ENCODE results near the gene FEM1C.

The FEM1C gene

GRCh38 chr5:115522832-115523403 lies 21.7 kb downstream of the FEM1C start:
- no peak for DNase-seq (ENCODE audit: low read depth in 2 of 2, low spot score in 1 of 2)

DNA sequence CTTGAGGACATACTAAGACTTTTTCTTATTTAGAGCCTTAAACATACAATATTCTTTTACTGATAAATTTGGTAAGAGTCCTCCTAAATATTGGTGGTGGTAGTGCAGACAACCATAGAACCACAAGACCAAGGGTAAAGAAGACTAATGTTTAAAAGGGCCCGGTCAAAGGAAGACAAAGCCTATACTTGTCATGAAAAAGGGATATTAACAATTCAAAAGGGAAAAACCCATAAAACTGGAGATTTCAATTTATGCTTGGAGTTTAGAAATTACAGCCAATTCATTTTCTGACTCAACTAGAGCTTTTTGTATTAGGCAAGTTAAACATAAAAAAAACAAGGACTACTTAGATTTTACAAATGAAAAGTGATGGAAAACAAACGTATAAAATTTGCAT lies 24.4 kb downstream of the FEM1C start:
- DNase-seq (ENCODE audit: low read depth in 2 of 2, low spot score in 1 of 2) = no peak

GRCh38 chr5:115516372-115516771 lies 28.2 kb downstream of the FEM1C start:
- no peak for DNase-seq (ENCODE audit: low read depth in 2 of 2, low spot score in 1 of 2)

GRCh38 chr5:115514220-115514619 lies 30.4 kb downstream of the FEM1C start:
- DNase-seq (ENCODE audit: low read depth in 2 of 2, low spot score in 1 of 2) = no peak

DNA sequence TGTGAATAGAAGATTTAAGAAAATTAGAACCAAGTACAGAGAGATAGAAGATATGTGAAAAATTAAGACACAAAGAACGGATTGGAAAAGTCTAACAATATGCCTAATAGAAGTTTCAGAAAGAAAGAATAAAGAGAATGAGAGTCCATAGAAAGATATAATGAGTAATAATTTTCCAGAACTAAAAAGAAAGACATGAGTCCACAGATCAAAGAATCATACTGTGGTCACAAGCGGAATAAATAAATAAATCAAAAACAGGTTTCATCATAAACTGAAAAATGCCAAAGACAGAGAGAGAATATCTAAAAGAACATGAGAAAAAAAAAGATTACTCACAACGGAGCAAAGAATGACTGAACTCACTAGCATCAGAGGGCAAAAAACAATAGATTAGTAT lies 32.9 kb downstream of the FEM1C start:
- no peak for DNase-seq (ENCODE audit: low read depth in 2 of 2, low spot score in 1 of 2)

- no peak for DNase-seq (ENCODE audit: low read depth in 2 of 2, low spot score in 1 of 2)
Observed at GRCh38 chr5:115510145-115510645, 34.4 kb downstream of the FEM1C start.

- DNase-seq (ENCODE audit: low read depth in 2 of 2, low spot score in 1 of 2) = no peak
Observed at GRCh38 chr5:115509547-115509946, 35.0 kb downstream of the FEM1C start.

DNA sequence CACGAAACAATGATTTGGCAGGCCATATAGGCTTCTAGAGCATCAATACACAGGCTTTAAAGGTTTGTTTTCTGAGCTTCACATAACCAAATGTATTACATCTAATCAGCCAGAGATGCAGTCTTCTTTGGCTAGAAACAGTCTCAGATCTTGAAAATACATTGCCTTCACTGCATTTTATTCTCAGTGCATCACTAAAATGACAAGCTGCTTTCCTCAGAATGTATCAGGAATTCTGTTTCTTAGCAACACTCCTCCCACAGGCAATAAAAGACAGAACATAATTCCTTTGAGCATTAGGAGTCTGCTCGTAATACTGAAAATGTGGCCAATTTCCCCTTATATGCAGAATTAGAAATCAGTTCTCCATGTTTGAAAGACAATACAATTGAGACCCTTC lies 36.9 kb downstream of the FEM1C start:
- no peak for DNase-seq (ENCODE audit: low read depth in 2 of 2, low spot score in 1 of 2)

GRCh38 chr5:115503420-115503819 lies 41.2 kb downstream of the FEM1C start:
- DNase-seq (ENCODE audit: low read depth in 2 of 2, low spot score in 1 of 2) = no peak

DNA sequence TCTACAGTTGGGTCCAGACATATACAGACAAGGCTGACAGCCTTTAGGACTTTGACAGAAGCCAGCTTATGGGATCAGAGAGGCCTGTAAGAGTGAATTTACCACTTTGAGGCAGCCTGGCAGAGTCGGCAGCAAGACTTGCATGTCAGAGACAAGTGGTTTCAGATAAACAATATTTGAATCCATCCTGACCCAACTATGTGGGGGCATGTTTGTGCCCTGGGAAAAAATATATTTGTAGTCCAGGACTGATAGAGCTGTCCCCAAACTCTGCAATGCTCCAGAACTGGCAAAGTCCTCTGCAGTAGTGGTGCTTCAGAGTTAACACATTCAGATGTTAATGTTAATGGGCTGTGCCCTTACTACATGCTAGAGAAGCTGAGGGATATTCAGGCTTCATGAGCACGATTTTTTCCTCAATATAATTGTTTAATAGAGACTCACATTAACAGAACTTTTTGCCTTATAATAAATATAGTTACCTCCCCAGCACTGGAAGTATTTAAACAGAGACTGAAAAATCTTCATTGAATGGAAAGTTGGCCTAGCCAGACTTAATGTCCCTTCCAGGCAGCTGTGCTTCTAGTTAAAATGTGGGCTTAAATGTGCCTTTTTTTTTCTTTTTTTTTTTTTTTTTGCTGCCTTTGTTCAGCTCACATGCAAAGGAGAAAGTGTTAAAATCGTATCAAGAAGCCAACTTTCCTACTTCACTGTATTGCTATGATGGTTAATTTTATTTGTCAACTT lies 42.9 kb downstream of the FEM1C start:
- DNase-seq (ENCODE audit: low read depth in 2 of 2, low spot score in 1 of 2) = no peak

DNA sequence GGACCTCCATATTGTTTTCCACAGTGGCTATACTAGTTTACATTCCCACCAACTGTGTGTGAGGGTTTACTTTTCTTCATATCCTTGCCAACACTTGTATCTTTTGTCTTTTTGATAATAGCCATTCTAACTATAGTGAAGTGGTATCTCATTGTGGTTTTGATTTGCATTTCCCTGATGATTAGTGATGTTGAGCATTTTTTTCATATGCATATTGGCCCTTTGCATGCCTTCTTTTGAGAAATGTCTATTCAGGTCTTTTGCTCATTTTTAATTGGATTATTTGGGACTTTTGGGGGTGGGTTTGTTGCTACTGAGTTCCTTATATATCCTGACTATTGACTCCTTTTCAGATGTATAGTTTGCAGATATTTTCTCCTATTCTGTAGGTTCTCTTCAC lies 44.4 kb downstream of the FEM1C start:
- no peak for DNase-seq (ENCODE audit: low read depth in 2 of 2, low spot score in 1 of 2)

DNA sequence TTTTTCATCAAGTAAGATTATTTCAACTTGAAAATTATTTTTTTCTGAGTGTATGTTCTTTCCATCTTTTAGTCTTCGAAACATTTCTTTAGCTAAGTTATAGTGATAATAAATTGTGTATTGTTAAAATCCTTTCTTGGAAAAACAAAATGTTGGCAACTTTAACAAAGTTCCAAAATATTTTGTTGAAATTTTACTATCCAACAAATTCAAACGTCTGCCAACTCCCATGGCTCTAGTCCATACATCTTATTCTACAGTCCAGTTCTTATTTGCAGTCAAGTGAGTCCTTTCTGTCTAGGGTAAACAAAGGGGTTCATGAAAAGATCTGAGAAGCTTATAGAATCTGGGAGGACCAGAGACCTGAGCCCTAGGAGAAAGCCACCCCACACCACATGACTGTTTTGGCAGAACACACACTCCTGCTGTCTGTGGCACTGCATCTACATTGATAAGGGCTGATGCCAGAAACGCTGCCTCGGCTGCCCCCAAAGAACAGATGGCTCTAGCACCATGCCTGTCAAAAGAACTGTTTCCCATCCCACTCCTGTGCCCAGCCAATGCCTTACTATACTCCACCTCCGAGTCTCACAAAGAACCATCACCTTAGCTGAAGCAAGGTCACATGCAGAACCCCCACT lies 47.5 kb downstream of the FEM1C start:
- DNase-seq (ENCODE audit: low read depth in 2 of 2, low spot score in 1 of 2) = no peak

DNA sequence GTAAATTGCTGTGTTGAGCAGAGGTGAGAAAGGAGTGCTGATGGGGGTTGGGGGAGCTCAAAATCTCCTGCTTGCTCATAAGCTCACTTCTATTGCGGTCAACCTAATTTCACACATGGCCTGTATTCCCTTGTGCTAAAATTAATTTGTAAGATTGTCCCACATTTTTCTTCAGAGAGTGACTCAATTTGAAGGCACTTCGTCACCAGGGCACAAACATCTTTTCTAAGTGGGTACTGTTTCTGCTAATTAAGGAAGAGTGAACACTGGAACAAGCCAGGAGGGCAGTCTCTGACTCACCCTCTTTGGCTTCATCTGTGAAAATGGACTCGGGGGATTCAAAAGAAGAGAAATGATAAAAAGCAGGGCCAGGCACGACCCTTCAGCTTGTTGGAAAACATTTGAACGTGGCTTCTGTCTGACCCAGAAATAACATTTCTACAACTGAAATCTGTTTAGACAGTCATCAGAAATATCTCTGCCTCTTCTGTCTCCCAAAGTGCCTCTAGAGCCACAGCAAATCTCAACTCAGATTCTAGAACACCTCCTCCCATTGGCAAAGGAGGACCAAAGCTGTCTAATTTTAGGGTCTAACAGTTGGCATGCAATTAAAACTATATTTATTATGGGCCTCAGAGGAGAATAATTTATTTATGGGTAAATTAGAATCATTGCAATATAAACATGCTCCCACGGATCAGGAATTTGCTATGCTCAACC lies 49.8 kb downstream of the FEM1C start:
- no peak for DNase-seq (ENCODE audit: low read depth in 2 of 2, low spot score in 1 of 2)

DNA sequence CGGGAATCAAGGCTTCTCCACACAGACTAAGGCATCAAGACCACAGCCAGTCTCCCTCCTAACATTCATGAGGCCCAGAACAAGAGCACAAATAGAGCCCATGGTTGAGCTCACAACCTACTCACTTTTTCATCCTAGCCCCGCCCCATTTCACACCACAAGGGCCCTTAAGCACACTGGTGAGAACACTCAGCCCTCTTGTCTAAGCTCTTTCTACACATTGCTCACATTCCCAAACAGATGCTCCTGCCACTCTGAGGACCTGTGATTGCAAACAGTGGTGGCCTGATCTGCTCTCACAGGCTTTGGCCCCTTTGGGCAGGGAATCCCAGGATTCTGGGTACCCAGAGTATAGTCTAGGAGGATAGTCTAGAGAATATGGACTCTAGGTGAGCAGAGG lies 54.0 kb downstream of the FEM1C start:
- no peak for DNase-seq (ENCODE audit: low read depth in 2 of 2, low spot score in 1 of 2)

DNA sequence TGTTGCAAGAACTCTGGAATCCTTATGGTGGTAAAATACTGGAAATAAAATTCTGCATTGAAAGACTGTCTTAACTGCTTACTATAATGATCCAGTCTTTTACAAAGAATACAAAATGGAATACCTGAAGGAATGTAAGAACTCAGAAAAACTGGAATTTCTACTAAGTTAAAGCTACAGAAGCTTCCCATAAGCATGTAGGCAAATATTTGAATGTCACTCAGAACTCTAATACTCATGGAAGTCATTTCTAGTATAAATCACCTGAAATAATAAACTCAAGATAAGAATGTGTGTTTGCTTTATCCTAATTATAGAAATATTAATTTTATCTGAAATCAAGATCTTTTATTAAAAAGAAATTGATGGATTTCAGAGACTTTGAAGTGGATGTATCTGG lies 54.8 kb downstream of the FEM1C start:
- DNase-seq (ENCODE audit: low read depth in 2 of 2, low spot score in 1 of 2) = no peak

DNA sequence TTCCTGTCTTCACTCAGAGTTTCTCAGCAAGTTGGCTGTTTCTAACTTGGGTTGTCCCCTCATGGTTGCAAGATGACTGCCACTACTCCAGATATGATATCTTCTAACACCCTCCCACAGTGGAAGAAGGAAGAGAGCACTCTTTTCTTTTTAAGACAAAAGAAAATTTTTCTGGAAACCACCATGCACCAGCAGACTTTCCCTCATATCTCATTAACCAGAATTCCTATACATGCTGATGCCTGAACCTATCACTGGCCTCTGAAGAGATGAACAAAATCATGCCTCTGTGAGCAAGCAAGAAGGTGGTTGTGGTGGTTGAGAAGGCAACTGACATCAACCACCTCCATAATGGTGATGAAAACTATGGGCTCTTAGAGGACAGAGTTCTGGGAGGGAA lies 56.8 kb downstream of the FEM1C start:
- no peak for DNase-seq (ENCODE audit: low read depth in 2 of 2, low spot score in 1 of 2)

GRCh38 chr5:115487168-115487567 lies 57.4 kb downstream of the FEM1C start:
- no peak for DNase-seq (ENCODE audit: low read depth in 2 of 2, low spot score in 1 of 2)

GRCh38 chr5:115486728-115487127 lies 57.8 kb downstream of the FEM1C start:
- DNase-seq (ENCODE audit: low read depth in 2 of 2, low spot score in 1 of 2) = no peak

DNA sequence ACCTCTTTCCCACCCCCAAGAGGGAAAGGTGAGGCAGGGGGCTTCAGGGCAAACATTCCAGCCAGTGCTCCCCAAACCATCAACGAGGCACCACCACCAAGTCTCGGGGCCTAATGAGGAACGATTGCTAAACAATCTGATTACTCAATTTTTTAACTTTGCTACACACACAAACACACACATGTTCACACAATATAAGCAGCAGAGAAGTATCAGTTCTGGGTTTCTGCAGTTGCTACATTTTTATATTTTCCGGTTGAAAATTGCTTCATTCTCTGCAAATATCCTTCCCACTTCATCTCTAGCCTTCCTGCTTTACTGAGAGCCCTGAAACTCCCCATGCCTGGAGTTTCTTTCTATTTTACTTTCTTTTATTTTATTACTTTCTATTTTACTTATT lies 60.2 kb downstream of the FEM1C start:
- DNase-seq (ENCODE audit: low read depth in 2 of 2, low spot score in 1 of 2) = no peak

GRCh38 chr5:115480900-115481299 lies 63.7 kb downstream of the FEM1C start:
- no peak for DNase-seq (ENCODE audit: low read depth in 2 of 2, low spot score in 1 of 2)

- no peak for DNase-seq (ENCODE audit: low read depth in 2 of 2, low spot score in 1 of 2)
Observed at GRCh38 chr5:115480271-115480670, 64.3 kb downstream of the FEM1C start.

Data from stimulated activated CD8-positive, alpha-beta memory T cell treated with anti-CD3 and anti-CD28 coated beads, Interleukin-4, amount 100 ng/mL, for 1 hour (primary cell).